K562 (cell line): ENCODE measurements around the gene RCL1. TPM values are rescaled to one million over a fixed set of nuclear protein-coding genes. Genes with fewer than 3 reads are reported as not detected.

Source experiments
- ATAC-seq: fragments of 200-7000 bp; cut with Tn5 transposase; 3 replicates; pipeline ENCODE4 v1.9.1; 2020; ENCODE audit warnings: moderate library complexity
- BruUV-seq: library from RNA; stranded (reverse); fragments of 400-500 nt; replicated peaks from 2 replicates; lab custom pipeline; 2021; lab: Mats Ljungman, UMichigan
- CTCF ChIA-PET: fragments of 300-600 bp; formaldehyde crosslinking; extraction: SDS; loops from one replicate; lab custom pipeline; 2021; ENCODE audit warnings: low intra/inter-chr PET ratio; lab: Yijun Ruan, JAX
- POLR2A ChIA-PET: fragments of 300-600, 350-650 bp; sonication (Branson Sonifier 250); formaldehyde crosslinking; extraction: SDS; loops from one replicate; lab custom pipeline; 2021; ENCODE audit warnings: antibody characterized with exemption, inconsistent platforms; lab: Yijun Ruan, JAX
- DNase-seq, 4 experiments: peaks; one replicate each; pipeline versions ENCODE4 v3.0.0 to v3.0.0-alpha.2; 2011 to 2018; ENCODE audit warnings: low spot score in 3 of 4, mixed read lengths in 3 of 4; ENCODE audit errors: extremely low read depth in 1 of 4
- FAIRE-seq: peaks from 2 replicates; lab custom pipeline; 2011; peaks lifted over from hg19 to GRCh38; lab: Jason Lieb, UNC
- H2AFZ ChIP-seq: 2 replicates; pipeline ENCODE4 v1.6.0; 2011; ENCODE audit warnings: low read depth, low read length, control low read depth, inconsistent platforms
- H3K27ac ChIP-seq: fragments of 200-600 bp; 3 replicates; pipeline ENCODE4 v1.8.0; 2011; ENCODE audit warnings: low read depth, mild to moderate bottlenecking, control low read depth, inconsistent platforms, low read length, moderate library complexity, mixed read lengths; ENCODE audit errors: extremely low read depth
- H3K27me3 ChIP-seq, 2 experiments: fragments of 300-600 bp in 1 of 2; 2 replicates in 1 of 2; 3 replicates in 1 of 2; pipeline versions ENCODE4 v1.6.0 to v1.8.0; 2011; ENCODE audit warnings: inconsistent platforms in 2 of 2, low read length in 2 of 2, mild to moderate bottlenecking in 1 of 2, mixed read lengths in 1 of 2, moderate library complexity in 1 of 2; ENCODE audit not compliant: control insufficient read depth in 2 of 2, insufficient read depth in 2 of 2
- H3K36me3 ChIP-seq: fragments of 300-600 bp; 3 replicates; pipeline ENCODE4 v1.8.0; 2011; ENCODE audit warnings: mild to moderate bottlenecking, low read length, inconsistent platforms; ENCODE audit not compliant: control insufficient read depth, insufficient read depth
- H3K4me1 ChIP-seq, 2 experiments: fragments of 200-600 bp in 1 of 2; replicated peaks in 1 of 2; 2 replicates in 1 of 2; 3 replicates in 1 of 2; pipeline versions ENCODE4 v1.5.1 to v1.8.0; 2011; ENCODE audit warnings: inconsistent platforms in 2 of 2, low read length in 2 of 2, mild to moderate bottlenecking in 1 of 2, mixed read lengths in 1 of 2, moderate library complexity in 1 of 2; ENCODE audit not compliant: control insufficient read depth in 2 of 2, insufficient read depth in 2 of 2
- H3K4me2 ChIP-seq: 2 replicates; pipeline ENCODE4 v1.6.1; 2011; ENCODE audit warnings: low read length, control low read depth, inconsistent platforms, mixed read lengths; ENCODE audit not compliant: insufficient read depth
- H3K4me3 ChIP-seq: fragments of 200-600 bp; sonication (generic), shearing (Covaris generic); 2 replicates; pipeline ENCODE4 v1.5.1; 2016; ENCODE audit warnings: control low read depth, inconsistent platforms
- H3K79me2 ChIP-seq: fragments of 200-600 bp; 3 replicates; pipeline ENCODE4 v1.8.0; 2011; ENCODE audit warnings: low read length, inconsistent platforms; ENCODE audit not compliant: control insufficient read depth, insufficient read depth
- H3K9ac ChIP-seq, 2 experiments: 2 replicates each; pipeline versions ENCODE4 v1.6.0 to v1.6.1; 2011; ENCODE audit warnings: low read depth in 2 of 2, low read length in 2 of 2, control low read depth in 1 of 2, inconsistent platforms in 1 of 2, mild to moderate bottlenecking in 1 of 2, mixed read lengths in 1 of 2; ENCODE audit not compliant: insufficient read depth in 1 of 2
- H3K9me1 ChIP-seq: one replicate; pipeline ENCODE4 v1.6.0; 2011; ENCODE audit warnings: inconsistent platforms, mild to moderate bottlenecking, low read length, moderate library complexity; ENCODE audit not compliant: control insufficient read depth, insufficient read depth
- H3K9me3 ChIP-seq: replicated peaks from 2 replicates; pipeline ENCODE4 v1.5.1; 2011; ENCODE audit warnings: low read depth, low read length, inconsistent platforms; ENCODE audit not compliant: control insufficient read depth, insufficient read depth
- H4K20me1 ChIP-seq: replicated peaks from 2 replicates; pipeline ENCODE4 v1.6.1; 2011; ENCODE audit warnings: low read length, inconsistent platforms, mixed read lengths; ENCODE audit not compliant: control insufficient read depth, insufficient read depth
- HNRNPUL1 ChIP-seq: fragments of 200-400 bp; formaldehyde crosslinking; IDR thresholded peaks from 2 replicates; pipeline ENCODE4 v1.6.1; 2017; ENCODE audit warnings: low read length
- MXI1 ChIP-seq: IDR thresholded peaks from 2 replicates; pipeline ENCODE4 v1.6.1; 2011; ENCODE audit warnings: low read depth, mild to moderate bottlenecking, improper control_type of control experiment, low read length
- NFIC ChIP-seq: fragments of 450-650 bp; IDR thresholded peaks from 2 replicates; pipeline ENCODE4 v1.6.1; 2017; ENCODE audit warnings: mild to moderate bottlenecking, inconsistent platforms
- NFIX ChIP-seq: fragments of 250-450 bp; sonication (Bioruptor Pico); IDR thresholded peaks from 2 replicates; pipeline ENCODE4 v1.4.0; 2020; ENCODE audit warnings: low read depth, mild to moderate bottlenecking, moderate library complexity
- WGBS: fragments of 100-300 bp; shearing (Covaris generic); methylation state at CpG from one replicate; pipeline ENCODE4 v1.1.6; 2016; ENCODE audit warnings: low coverage, mixed read lengths; ENCODE audit not compliant: insufficient coverage; ENCODE audit errors: missing lambda C conversion rate; 5-methylcytosine and 5-hydroxymethylcytosine counted together
- in situ Hi-C: fragments of 300-500 bp; cut with MboI; formaldehyde crosslinking; loops from 4 replicates; pipeline ENCODE4 v1.15.0; 2018; ENCODE audit warnings: inconsistent platforms, mixed read lengths
- intact Hi-C: fragments of 100-400 bp; cut with micrococcal nuclease; formaldehyde crosslinking; loops from 2 replicates; pipeline ENCODE4 v1.14.2; 2022
- polyA plus RNA-seq, 8 experiments: library from polyadenylated mRNA; depleted of rRNA in 4 of 8; stranded (reverse) in 5 of 8; unstranded in 3 of 8; fragments of >200 nt; fragmentation: Nextera tagmentation in 2 of 8; fragmentation: Illumina TruSeq in 1 of 8; extraction: Ambion mirVana in 2 of 8; extraction: Trizol in 1 of 8; gene quantifications; 2 replicates each; pipeline versions ENCODE4 v1.2.1 to v1.2.3, GENCODE V29; 2011 to 2014; ENCODE audit warnings: inconsistent platforms in 1 of 8, missing spikeins in 1 of 8
- total RNA-seq, 7 experiments: library from RNA; depleted of rRNA in 6 of 7; stranded (reverse); fragments of >200 nt in 6 of 7; fragmentation: Illumina TruSeq in 2 of 7; extraction: Trizol in 2 of 7; gene quantifications; 2 replicates each; pipeline versions ENCODE4 v1.2.1 to v1.2.3, GENCODE V29; 2011 to 2021; ENCODE audit warnings: low replicate concordance in 1 of 7
- TF ChIP-seq, protein P1 (sequence below): IDR thresholded peaks from 2 replicates; pipeline ENCODE4 v1.6.1; 2016; ENCODE audit warnings: missing genetic modification characterization, missing compliant biosample characterization

RCL1 gene
- total and polyA plus RNA-seq, 9 of the 15 experiments (the other 6 are each of a cell fraction or from before 2014, with no cell fraction given) = 24.0 to 67.7 (median 38.6) TPM

DNA sequence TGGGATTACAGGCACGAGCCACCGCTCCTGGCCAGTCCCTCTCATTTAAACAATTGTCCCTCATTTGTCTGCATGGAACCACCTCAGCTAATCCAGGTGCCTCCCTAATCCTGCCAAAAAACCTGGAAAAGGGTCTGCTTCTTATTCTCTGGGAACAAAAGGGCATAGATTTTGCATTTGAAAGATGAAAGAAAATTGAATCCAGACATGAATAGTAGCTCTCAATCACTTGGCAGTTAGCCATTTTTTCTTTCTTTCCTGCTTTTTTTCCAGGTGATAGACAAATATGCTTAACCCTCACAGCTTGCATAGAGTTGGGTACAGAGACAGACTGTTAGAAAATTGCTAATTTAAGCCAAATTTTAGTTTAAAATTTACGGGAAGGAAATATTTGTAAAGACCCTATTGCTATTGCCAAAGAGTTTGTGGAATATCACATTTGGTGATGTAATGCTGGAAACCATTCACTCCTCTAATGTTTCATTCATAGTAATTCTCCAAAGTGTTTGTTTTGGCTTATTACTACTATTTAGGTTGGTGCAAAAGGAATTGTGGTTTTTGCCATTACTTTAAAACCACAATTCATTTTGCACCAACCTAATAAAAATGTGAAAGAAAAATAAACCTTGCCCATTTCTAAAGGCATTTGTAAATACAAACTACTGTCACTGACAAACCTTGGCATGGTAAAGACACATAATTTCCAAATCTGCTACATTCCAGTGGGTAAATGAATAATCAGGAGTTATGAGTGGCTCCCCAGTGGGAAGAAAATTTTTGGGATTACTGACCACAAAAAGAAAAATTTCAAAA, 111.8 kb downstream of the RCL1 start:
- Histone ChIP-seq H3K79me2 (no peaks in the 10 kb centered on the region; the same call in 2 of the 3 replicates), H3K9me1 (no peaks in the 10 kb centered on the region), H3K4me2 (no peak overlapping the region), H3K4me3 (no peak overlapping the region), H4K20me1 (no peaks in the 10 kb centered on the region), H3K27me3 (no peaks in the 10 kb centered on the region), H3K36me3 (no peaks in the 10 kb centered on the region), H3K4me1 (peaks cover 5 to 11% of the 10 kb centered on the region in 2 experiments; a peak in 4 of 5 replicates), H3K9me3 (no peaks in the 10 kb centered on the region), H3K27ac (no peak overlapping the region), H2AFZ (no peak overlapping the region), H3K9ac (no peak overlapping the region)
- no peak for DNase-seq
- no peak for ATAC-seq
- no peak for FAIRE-seq
- CTCF ChIA-PET = no interaction called here
- POLR2A ChIA-PET = no interaction called here
- no peak for TF ChIP-seq NFIX
- TF ChIP-seq MXI1 = no peak
- no peak for TF ChIP-seq HNRNPUL1
- peak; percentile 52 for TF ChIP-seq NFIC
- TF ChIP-seq, protein P1, sequence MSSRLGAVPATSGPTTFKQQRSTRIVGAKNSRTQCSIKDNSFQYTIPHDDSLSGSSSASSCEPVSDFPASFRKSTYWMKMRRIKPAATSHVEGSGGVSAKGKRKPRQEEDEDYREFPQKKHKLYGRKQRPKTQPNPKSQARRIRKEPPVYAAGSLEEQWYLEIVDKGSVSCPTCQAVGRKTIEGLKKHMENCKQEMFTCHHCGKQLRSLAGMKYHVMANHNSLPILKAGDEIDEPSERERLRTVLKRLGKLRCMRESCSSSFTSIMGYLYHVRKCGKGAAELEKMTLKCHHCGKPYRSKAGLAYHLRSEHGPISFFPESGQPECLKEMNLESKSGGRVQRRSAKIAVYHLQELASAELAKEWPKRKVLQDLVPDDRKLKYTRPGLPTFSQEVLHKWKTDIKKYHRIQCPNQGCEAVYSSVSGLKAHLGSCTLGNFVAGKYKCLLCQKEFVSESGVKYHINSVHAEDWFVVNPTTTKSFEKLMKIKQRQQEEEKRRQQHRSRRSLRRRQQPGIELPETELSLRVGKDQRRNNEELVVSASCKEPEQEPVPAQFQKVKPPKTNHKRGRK (tag) = no peak
- in situ Hi-C loops = no loop called here
- intact Hi-C loops = no loop called here
- BruUV-seq = no TSS peak
- 64% methylated on average over 1 of the region's 3 CpGs for WGBS
